HG02623 (cell line): ENCODE data around the gene FAM186B.

Experiments used
- ATAC-seq: cut with Tn5 transposase; IDR thresholded peaks from one replicate; pipeline ENCODE4 v1.9.1; 2021; ENCODE audit warnings: moderate library complexity; ENCODE audit not compliant: unreplicated experiment

The FAM186B gene

DNA sequence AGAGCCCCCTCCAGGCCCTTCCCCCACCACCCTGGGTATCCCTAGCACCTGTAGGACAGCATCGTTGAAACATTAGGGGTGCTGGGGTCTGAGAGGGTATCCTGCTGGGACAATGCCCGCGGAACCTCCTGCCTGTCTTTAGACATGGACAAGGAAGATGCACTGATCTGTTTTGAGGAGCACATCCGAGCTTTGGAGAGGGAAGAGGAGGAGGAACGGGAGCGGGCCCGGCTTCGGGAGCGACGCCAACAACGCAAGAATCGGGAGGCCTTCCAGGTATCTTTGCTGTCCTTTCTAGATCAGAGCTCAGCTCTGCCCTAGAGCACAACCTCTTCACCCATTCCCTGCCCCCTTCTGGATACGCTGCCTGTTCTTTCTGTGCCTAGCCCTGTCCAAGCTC lies 31.1 kb upstream of the FAM186B start:
- no peak for ATAC-seq

DNA sequence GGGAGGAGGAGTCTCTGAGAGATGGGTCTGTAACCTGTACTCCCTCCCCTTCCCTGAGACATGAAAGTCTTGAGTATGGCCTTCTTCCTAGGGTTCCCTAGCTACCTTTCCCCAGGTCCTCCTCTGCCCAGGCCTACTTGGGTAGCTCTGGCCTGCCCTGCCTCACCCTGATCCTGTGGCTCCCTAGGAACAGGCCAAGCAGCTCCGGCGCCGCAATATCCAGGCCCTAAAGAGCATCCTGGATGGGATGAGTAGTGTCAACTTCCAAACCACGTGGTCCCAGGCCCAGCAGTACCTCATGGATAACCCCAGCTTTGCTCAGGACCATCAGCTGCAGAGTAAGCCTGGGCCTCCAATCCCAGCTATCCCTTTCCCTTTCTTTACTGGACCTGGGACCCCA lies 30.2 kb upstream of the FAM186B start:
- ATAC-seq = no peak

- ATAC-seq = no peak
Measured at GRCh38 chr12:49635036-49635435, 29.6 kb upstream of the FAM186B start.

DNA sequence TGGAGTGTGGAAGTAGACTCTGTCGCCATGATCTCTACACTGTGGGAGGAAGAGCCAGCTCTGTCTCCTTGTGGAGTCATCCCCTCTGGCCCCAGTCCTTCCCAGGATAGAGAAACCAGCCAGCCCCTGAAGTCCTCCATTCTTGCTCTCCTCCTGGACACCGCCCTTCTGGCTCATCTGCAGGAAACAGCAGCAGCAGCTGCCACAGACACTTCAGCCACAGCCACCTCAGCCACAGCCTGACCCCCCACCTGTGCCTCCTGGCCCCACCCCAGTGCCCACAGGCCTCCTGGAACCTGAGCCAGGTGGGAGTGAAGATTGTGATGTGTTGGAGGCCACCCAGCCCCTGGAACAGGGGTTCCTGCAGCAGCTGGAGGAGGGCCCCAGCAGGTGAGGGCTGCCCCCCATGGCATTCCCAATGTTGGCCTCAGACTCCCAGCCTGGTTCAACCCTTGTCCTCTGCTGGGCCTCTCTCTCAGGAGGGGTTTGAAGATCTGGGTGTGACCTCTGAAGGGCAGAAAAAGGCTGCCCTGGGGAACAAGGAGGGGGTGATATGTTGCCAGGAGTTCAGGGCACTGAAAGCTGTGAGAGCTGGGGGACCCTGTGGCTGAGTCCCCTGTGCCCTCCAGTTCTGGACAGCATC lies 28.4 kb upstream of the FAM186B start:
- ATAC-seq = no peak

GRCh38 chr12:49632986-49633702 lies 27.7 kb upstream of the FAM186B start:
- ATAC-seq = no peak

- ATAC-seq = no peak
Measured at GRCh38 chr12:49632401-49632800, 27.0 kb upstream of the FAM186B start.

DNA sequence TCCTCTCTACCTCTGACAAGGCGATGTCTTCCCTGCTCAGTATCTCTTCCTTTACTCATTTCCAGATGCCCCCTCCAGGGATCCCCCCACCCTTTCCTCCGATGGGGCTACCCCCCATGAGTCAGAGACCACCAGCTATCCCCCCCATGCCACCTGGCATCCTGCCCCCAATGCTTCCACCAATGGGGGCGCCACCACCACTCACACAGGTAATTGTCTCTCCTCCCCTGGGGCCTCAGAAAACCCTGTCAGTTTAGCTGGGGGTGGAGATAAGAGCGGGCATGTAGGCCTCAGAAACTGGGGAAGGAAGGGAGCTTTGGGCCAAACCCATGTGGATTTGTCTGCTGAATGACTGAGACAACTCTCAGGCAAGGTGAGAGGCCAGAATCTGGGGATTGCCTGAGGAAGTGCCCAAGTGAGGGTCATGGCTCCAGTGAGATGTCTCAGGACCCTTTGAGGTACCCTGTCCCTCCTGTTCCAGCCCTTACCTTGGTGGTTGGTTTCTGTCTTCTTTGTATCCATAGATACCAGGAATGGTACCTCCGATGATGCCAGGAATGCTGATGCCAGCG lies 26.0 kb upstream of the FAM186B start:
- no peak for ATAC-seq

DNA sequence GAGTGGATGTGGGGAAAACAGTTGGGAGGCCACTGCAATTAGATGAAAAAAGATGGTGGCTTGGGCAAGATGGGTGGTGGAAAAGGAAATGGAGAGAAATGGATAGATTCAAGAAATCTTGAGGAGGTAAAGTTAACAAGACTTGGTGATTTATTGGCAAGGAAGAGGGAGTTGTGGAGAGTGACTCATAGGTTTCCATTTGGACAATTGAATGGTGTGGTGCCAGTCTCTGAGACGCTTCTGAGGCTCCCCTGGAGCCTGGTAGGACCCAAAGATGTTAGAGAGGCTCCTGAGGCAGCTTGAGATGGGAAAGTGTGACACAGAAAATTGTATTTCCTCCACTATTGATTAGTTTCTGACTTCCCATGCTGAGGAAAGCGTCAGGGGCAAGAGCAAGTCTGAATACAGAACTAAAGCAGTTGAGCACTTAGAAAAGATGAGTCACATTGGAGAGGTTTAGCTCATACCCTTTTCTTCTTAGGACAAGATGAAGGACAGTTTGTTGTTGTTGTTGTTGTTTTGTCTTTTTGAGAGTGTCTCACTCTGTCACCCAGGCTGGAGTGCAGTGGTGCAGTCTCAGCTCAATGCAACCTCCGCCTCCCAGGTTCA lies 22.4 kb upstream of the FAM186B start:
- no peak for ATAC-seq

GRCh38 chr12:49626836-49627235 lies 21.4 kb upstream of the FAM186B start:
- ATAC-seq = no peak

DNA sequence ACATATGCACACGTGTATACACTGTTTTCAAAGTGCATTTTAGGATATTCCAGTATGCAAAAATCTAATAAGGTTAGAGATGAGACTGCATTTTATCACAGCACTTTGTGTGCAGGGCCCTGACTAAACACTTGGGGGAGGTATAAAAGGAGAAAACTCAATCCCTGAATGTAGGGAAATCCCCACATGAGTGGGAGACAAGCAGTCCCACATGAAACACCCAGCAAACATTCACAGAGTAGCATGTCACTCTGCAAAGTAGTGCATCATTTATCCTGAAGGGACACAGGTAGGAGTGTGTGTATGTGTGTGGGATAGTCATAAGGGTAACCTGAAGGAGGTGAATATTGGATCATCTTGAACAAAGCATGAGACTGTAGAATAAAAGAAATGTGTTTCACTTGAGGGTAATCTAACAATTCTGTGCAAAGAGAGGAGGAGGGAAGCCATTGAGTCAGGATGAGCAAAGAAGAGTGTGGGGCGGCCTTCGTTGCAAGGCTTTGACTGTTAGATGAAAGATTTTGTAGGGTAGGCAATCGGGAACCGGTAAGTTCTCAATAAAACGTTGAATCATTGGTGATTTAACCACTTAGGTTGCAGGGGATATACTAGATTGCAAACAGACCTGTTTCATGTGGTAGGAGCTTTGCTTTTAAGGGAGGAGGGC lies 20.9 kb upstream of the FAM186B start:
- ATAC-seq = no peak

- no peak for ATAC-seq
Measured at GRCh38 chr12:49624921-49625577, 19.6 kb upstream of the FAM186B start.

GRCh38 chr12:49623142-49623904 lies 17.9 kb upstream of the FAM186B start, which contains the start of gene PRPF40B:
Gene PRPF40B (plus strand): TSS chr12:49623561. CDS start chr12:49623591, 30 bp downstream.
- peak; percentile 60 for ATAC-seq

DNA sequence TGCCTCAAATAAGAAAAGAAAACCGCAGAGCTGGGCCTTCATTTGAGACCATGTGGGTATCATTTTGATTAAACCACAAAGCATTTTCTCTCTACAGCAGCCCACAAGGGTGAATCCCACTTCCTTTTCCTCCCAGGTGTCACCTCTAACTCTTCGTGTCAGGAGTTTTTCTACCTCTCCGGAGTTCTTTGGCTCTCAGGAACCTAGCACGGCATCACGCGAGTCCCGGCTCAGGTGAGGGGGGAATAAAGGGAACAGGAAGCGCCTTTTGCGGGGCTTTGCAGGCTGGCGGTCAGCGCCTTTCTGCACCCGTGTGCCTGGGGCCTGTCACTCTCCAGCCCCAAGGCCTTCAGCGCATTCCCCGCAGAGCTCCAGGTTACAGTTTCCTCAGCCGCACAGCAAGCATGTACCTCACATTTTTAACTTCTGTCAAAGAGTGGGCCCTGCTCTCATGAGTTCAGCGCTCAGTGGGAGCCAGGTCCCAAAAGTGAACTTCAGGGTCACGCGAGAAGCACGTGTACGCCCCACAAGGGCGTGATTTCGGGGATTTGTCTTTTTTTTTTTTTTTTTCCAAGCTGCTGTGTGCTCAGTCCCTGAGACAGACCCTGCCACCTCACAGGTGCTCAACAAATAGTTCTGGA lies 17.2 kb upstream of the FAM186B start:
- peak; percentile 18 for ATAC-seq

DNA sequence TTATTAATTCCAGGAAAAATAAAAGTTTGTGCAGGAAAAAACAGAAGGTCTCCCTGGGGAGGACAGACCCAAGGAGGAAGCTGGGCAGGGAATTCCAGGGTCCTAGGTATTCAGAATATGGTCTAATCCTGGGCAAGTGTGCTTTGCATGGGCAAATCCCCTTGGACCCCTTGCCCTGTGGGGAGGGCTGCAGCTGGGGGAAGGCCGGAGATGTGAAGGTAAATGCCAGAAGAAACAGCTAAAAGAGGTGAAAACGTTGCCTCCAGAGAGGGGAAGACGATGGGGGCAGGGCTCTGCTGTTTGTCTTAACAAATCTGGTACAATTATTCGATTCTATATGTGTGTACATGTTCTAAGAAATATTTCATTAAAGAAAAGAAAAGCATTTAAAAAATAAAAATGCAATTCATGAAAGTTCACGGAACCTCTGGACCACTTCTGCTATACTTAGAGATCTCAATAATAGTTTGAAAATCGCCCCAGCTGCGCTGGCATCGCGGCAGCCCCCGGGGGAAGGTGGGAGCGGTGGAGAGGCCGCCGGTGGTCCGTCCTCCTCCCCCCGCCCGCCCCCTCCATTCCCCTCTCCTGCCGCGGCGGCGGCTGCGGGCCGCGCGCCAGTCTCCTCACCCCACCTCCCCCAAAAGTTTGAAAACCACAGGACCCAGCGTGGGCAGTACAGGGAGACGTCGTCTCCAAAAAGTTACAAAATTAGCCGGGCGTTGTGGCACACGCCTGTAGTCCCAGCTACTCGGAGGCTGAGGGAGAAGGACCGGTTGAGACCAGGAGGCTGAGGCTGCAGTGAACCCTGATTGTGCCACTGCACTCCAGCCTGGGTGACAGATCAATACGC lies 16.4 kb upstream of the FAM186B start:
- no peak for ATAC-seq

- no peak for ATAC-seq
Measured at GRCh38 chr12:49619286-49619685, 13.8 kb upstream of the FAM186B start.

GRCh38 chr12:49618576-49618975 lies 13.1 kb upstream of the FAM186B start:
- no peak for ATAC-seq

- ATAC-seq = no peak
Measured at GRCh38 chr12:49616533-49617219, 11.2 kb upstream of the FAM186B start.

- no peak for ATAC-seq
Measured at GRCh38 chr12:49615725-49616124, 10.3 kb upstream of the FAM186B start.
